GM12892 (cell line): ENCODE results near the gene CARM1.
"Not testable (repeated sequence)": the region's sequence is repeated elsewhere in the genome, so short reads cannot be mapped to it uniquely, and the experiment has no call there.

Experiments used
- DNase-seq: peaks from one replicate; pipeline ENCODE4 v3.0.0; 2011; ENCODE audit not compliant: insufficient read length
- FAIRE-seq: peaks from 2 replicates; lab custom pipeline; 2011; peaks lifted over from hg19 to GRCh38; lab: Jason Lieb, UNC
- POLR2A ChIP-seq: IDR thresholded peaks from 2 replicates; pipeline ENCODE4 v1.6.1; 2011; ENCODE audit warnings: low read depth, low read length, control low read depth
- POLR2AphosphoS5 ChIP-seq: IDR thresholded peaks from 2 replicates; pipeline ENCODE4 v1.6.1; 2011; ENCODE audit warnings: low read depth, low read length, control low read depth
- TAF1 ChIP-seq: IDR thresholded peaks from 2 replicates; pipeline ENCODE4 v1.6.1; 2011; ENCODE audit warnings: low read depth, mild to moderate bottlenecking, control low read depth, low read length, borderline replicate concordance

The CARM1 gene

GRCh38 chr19:10929402-10929794 lies 58.0 kb downstream of the CARM1 start:
- DNase-seq = no peak
- no peak for FAIRE-seq

GRCh38 chr19:10935371-10936059 lies 64.2 kb downstream of the CARM1 start:
- TF ChIP-seq POLR2A (no peak), TAF1 (no peak), POLR2AphosphoS5 (no peak)
- no peak for FAIRE-seq
- DNase-seq = no peak

More at GRCh38 chr19:10929402-10929794, 58.0 kb downstream of the CARM1 start:
- TF ChIP-seq TAF1 (no peak), POLR2A (no peak), POLR2AphosphoS5 (no peak)

GRCh38 chr19:10936661-10937084 lies 65.3 kb downstream of the CARM1 start:
- DNase-seq (no peak), FAIRE-seq (no peak)
- TF ChIP-seq POLR2AphosphoS5 (no peak), TAF1 (no peak), POLR2A (no peak)

GRCh38 chr19:10941649-10942048 lies 70.3 kb downstream of the CARM1 start:
- not testable (repeated sequence) for FAIRE-seq, DNase-seq

- FAIRE-seq, DNase-seq: not testable (repeated sequence)
Observed at GRCh38 chr19:10943412-10943811, 72.1 kb downstream of the CARM1 start.

- TF ChIP-seq TAF1 = no peak
- TF ChIP-seq POLR2A = no peak
- TF ChIP-seq POLR2AphosphoS5 = no peak
- FAIRE-seq (no peak), DNase-seq (no peak)
Observed at GRCh38 chr19:10945264-10945663, 73.9 kb downstream of the CARM1 start.

GRCh38 chr19:10946958-10947657 lies 75.8 kb downstream of the CARM1 start:
- TF ChIP-seq TAF1 = no peak
- TF ChIP-seq POLR2AphosphoS5 = no peak
- no peak for TF ChIP-seq POLR2A
- DNase-seq (no peak), FAIRE-seq (no peak)

GRCh38 chr19:10952809-10953208 lies 81.5 kb downstream of the CARM1 start:
- FAIRE-seq (no peak), DNase-seq (no peak)
- TF ChIP-seq TAF1 = no peak

GRCh38 chr19:10959277-10959968 lies 88.1 kb downstream of the CARM1 start:
- not testable (repeated sequence) for FAIRE-seq, DNase-seq

- TF ChIP-seq TAF1 (no peak; the same call in 1 of the 2 replicates), POLR2AphosphoS5 (peak; percentile 61; the same call in 1 of the 2 replicates), POLR2A (peak; percentile 80)
- peak; percentile 99 for FAIRE-seq
- peak; percentile 95 for DNase-seq
Observed at GRCh38 chr19:10960314-10961072, 89.1 kb downstream of the CARM1 start, which contains the start of gene SMARCA4. SMARCA4 (plus strand) TSS chr19:10961030; CDS start chr19:10984152, 23,122 bp downstream.

GRCh38 chr19:10961073-10961860 lies 89.9 kb downstream of the CARM1 start:
- no peak for DNase-seq
- FAIRE-seq = no peak
- TF ChIP-seq TAF1 = no peak
- TF ChIP-seq POLR2A = no peak; the same call in 1 of the 2 replicates
- TF ChIP-seq POLR2AphosphoS5 = no peak
